AG04450 (cell line): ENCODE results near the gene NOL4L. TPM values are rescaled to one million over a fixed set of nuclear protein-coding genes. Genes with fewer than 3 reads are reported as not detected.

ENCODE experiments used
- CTCF ChIA-PET: fragments of 300-600, 350-600 bp; formaldehyde crosslinking; extraction: SDS; loops from one replicate; lab custom pipeline; 2022; ENCODE audit warnings: antibody characterized with exemption, inconsistent platforms; lab: Charles Lee
- POLR2A ChIA-PET: fragments of 350-600 bp; formaldehyde crosslinking; extraction: SDS; loops from one replicate; lab custom pipeline; 2021; ENCODE audit warnings: antibody characterized with exemption, inconsistent platforms; lab: Yijun Ruan, JAX
- DNase-seq: peaks from one replicate; pipeline ENCODE4 v3.0.0-alpha.2; 2011; ENCODE audit warnings: low read depth, low spot score
- H3K27ac ChIP-seq: one replicate; pipeline ENCODE4 v1.5.1; 2012; ENCODE audit warnings: low read depth, low read length, control low read depth
- H3K27me3 ChIP-seq: one replicate; pipeline ENCODE4 v1.6.0; 2012; ENCODE audit warnings: low read length; ENCODE audit not compliant: control insufficient read depth, insufficient read depth
- H3K4me3 ChIP-seq: 2 replicates; pipeline ENCODE4 v1.5.1; 2011; ENCODE audit warnings: mild to moderate bottlenecking, low read depth, low read length, control low read depth
- H3K9me3 ChIP-seq: 2 replicates; pipeline ENCODE4 v1.5.1; 2012; ENCODE audit warnings: low read length; ENCODE audit not compliant: control insufficient read depth, insufficient read depth
- CTCF ChIP-seq: IDR thresholded peaks from 2 replicates; pipeline ENCODE4 v1.5.1; 2011; ENCODE audit warnings: low read depth, low read length, control low read depth, inconsistent platforms
- polyA plus RNA-seq: library from polyadenylated mRNA; depleted of rRNA; stranded (reverse); fragments of >200 nt; gene quantifications from 2 replicates; pipeline ENCODE4 v1.2.3, GENCODE V29; 2011

NOL4L gene
- polyA plus RNA-seq, 1 experiment: 6.7 TPM

- Histone ChIP-seq H3K27ac (no peak overlapping the region), H3K27me3 (no peaks in the 10 kb centered on the region), H3K4me3 (no peak overlapping the region), H3K9me3 (no peaks in the 10 kb centered on the region)
- DNase-seq: no peak
- CTCF ChIA-PET: no interaction called here
- POLR2A ChIA-PET: interaction anchor here (0.5 kb wide), 1 partner anchor 144 kb away, joined by 4 read pairs; no protein-coding TSS in a partner anchor
- no peak for TF ChIP-seq CTCF
Observed at GRCh38 chr20:32433311-32434021, 151.7 kb downstream of the NOL4L start.

GRCh38 chr20:32432277-32432676 is 152.9 kb downstream of the NOL4L start:
- ChIA-PET POLR2A (no interaction called here), CTCF (no interaction called here)

GRCh38 chr20:32431457-32431856 is 153.7 kb downstream of the NOL4L start:
- CTCF ChIA-PET: interaction anchor here (1.8 kb wide), 1 partner anchor 24 kb away, joined by 6 read pairs; no protein-coding TSS in a partner anchor
- no peaks in the 10 kb centered on the region for H3K9me3 ChIP-seq
- H3K27me3 ChIP-seq: no peaks in the 10 kb centered on the region
- no peak overlapping the region for H3K27ac ChIP-seq
- no peak for TF ChIP-seq CTCF
- DNase-seq: no peak
- POLR2A ChIA-PET: no interaction called here
- no peak overlapping the region for H3K4me3 ChIP-seq

More at GRCh38 chr20:32432277-32432676, 152.9 kb downstream of the NOL4L start:
- Histone ChIP-seq H3K27ac (no peak overlapping the region), H3K4me3 (no peak overlapping the region), H3K27me3 (no peaks in the 10 kb centered on the region), H3K9me3 (no peaks in the 10 kb centered on the region)
- no peak for DNase-seq
- TF ChIP-seq CTCF: no peak

- Histone ChIP-seq H3K4me3 (no peak overlapping the region), H3K9me3 (no peaks in the 10 kb centered on the region), H3K27me3 (no peaks in the 10 kb centered on the region), H3K27ac (no peak overlapping the region)
- CTCF ChIA-PET: interaction anchor here (0.7 to 1.8 kb wide), 2 partner anchors 26 to 477 kb away, joined by 3 to 6 read pairs; no protein-coding TSS in a partner anchor
- POLR2A ChIA-PET: interaction anchor here (1.2 kb wide), 1 partner anchor 9 kb away, joined by 3 read pairs; no protein-coding TSS in a partner anchor
- no peak for TF ChIP-seq CTCF
- DNase-seq: no peak
Observed at GRCh38 chr20:32429745-32430360, 155.3 kb downstream of the NOL4L start.

GRCh38 chr20:32429343-32429742 is 155.8 kb downstream of the NOL4L start:
- Histone ChIP-seq H3K27ac (no peak overlapping the region), H3K27me3 (no peaks in the 10 kb centered on the region), H3K4me3 (no peak overlapping the region), H3K9me3 (no peaks in the 10 kb centered on the region)
- POLR2A ChIA-PET: interaction anchor here (1.2 kb wide), 1 partner anchor 10 kb away, joined by 3 read pairs; no protein-coding TSS in a partner anchor
- DNase-seq: no peak
- CTCF ChIA-PET: no interaction called here
- no peak for TF ChIP-seq CTCF
